UCSD-AML1 (cell line): ENCODE results near the gene SHLD1.
"Not testable (repeated sequence)": the region's sequence is repeated elsewhere in the genome, so short reads cannot be mapped to it uniquely, and the experiment has no call there.

ENCODE experiments used
- DNase-seq: peaks from one replicate; lab custom pipeline; 2025; ENCODE audit not compliant: unreplicated experiment; lab: John Stamatoyannopoulos, UW

SHLD1 gene

DNA sequence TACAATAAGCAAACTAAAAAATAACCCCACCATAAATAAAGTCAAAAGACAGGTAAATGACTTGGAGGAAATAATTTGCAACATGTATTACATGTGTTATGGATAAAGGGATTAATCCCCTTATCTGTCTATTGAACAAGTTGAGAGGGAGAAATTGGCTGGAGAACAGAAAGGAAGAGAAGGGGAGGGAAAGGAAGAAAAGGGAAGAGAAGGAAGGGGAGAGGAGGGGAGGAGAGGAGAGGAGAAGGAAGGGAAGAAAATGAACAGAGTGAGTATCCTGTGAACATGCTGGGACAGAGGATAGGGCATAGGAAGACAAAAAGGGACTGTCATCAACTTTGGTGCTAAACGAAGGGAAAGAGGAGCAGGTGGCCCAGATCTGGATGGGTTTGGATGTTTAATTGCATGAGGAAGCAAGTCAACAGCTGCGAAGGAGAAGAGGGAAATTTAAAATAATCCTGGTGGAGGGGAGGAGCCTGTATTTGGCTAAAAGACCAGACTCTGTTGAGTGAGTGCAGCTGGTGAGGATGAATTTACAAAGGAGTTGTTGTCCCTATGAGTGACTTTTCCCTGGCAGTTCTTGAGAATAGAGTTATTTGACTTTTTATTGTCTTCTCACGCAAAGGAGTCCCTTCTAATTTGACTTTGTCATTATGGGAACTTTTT is 14.2 kb upstream of the SHLD1 start:
- DNase-seq = no peak

DNA sequence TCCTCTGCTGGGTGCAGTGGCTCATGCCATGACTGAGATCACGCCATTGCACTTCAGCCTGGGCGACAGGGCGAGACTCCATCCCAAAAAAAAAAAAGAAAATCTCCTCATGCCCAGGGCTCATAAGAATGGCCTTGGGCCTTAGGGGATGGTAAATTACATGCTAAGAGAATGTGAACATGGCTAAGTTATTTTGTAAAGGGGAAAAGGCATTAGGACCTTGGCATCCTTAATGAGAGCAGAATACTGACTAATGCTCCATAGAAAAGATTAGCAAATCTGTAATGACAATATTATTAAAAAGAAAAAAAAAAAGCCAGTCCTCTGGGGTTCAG is 12.6 kb upstream of the SHLD1 start:
- no peak for DNase-seq

DNA sequence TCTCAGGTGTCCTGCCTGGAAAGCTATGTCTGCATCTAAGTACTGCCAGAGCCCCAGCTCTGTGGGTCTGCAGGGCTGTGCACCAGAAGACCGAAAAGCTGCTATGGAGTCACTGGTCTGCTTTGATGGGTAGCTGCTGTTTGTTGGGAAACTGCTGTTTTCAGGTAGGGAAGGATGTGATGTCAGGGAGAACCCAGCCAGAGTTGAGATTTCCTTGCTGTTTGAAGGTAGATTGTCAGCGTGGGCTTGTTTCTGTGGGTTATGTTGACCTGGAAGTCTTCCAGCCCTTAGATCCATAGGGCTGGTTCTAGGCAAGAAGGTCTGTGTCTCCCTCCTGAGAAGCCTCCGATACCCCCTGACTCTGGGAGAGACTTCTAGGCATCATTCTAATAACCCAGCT is 12.2 kb upstream of the SHLD1 start:
- no peak for DNase-seq

DNA sequence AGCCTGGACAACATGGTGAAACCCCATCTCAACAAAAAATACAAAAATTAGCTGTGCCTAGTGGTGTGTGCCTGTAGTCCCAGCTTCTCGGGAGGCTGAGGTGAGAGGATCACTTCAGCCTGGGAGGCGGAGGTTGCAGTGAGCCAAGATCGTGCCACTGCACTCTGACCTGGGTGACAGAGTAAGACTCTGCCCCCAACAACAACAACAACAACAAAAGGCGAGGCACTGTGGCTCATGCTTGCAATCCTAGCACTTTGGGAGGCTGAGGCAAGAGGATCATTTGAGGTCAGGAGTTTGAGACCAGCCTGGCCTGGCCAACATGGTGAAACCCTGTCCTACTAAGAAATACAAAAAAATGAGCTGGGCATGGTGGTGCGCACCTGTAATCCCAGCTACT is 9.6 kb upstream of the SHLD1 start:
- not testable (repeated sequence) for DNase-seq

DNA sequence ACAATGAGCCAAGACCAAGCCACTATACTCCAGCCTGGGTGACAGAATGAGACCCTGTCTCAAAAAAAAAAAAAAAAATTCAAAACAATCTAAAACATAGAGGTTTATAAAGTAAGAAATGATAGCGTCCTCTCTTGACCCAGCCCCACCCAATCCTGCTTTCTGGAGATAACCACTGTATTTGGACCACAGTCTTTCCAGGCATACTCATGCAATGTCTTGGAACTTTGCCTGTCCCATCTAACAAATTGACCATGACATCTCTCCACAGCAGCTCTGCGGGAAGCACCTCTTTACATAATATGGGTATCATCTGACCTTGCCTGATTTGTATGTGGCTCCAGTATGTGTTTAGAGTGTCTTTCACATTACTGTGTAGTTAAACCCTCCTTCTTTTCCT is 9.1 kb upstream of the SHLD1 start:
- no peak for DNase-seq

DNA sequence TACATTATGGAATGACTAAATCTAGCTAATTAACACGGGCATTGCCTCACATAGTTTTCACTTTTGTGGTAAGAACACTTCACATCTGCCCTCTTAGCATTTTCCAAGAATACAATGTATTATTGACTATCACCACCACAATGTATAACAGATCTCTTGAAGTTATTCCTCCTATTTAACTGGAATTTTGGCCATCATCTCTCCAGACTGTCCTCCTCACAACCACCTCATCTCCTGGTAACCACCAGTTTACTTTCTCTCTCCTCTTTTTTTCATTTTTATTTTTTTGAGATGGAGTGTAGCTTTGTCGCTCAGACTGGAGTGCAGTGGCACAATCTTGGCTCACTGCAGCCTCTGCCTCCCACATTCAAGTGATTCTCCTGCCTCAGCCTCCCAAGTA is 8.2 kb upstream of the SHLD1 start:
- no peak for DNase-seq

DNA sequence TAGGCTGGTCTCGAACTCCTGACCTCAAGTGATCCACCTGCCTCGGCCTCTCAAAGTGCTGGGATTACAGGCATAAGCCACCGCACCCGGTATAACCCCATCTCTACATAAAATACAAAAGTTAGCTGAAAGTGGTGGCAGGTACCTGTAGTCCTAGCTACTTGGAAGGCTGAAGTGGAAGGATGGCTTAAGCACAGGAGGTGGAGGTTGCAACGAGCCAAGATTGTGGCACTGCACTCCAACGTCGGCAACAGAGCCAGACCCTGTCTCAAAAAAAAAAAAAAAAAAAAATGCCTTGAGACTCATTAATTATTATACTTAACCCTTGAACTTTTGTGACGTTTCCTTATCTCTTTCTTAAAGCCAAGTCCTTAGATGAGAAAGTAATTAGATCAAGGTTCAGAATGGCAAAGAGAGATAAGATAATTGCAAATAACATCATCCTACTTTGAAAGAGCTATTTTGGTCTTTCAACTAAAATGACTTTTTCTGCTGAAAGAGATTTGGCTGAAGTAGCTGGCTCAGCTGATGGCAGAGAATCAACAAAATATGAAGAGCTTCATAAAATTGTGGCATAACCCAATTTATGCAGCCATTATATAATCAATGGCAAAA is 4.7 kb upstream of the SHLD1 start:
- DNase-seq = no peak

DNA sequence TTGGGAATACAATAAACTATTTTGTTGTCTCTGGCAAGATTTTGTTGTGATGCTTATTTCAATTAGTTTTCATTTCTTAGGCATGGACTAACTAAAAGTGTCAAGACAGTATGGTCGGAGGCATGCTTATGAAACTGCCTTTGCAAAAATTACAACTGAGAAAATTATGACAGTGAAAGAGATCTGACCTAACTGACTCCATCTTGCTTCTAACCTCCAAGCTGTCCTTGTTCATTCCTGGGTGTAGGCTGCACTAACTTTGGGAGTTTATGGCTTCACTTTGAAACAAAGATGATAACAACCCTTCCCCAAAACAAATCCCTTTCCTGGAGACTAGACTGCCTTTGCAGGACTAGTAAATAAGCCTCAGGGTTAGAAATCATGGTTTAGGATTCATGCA is 4.1 kb upstream of the SHLD1 start:
- no peak for DNase-seq

DNA sequence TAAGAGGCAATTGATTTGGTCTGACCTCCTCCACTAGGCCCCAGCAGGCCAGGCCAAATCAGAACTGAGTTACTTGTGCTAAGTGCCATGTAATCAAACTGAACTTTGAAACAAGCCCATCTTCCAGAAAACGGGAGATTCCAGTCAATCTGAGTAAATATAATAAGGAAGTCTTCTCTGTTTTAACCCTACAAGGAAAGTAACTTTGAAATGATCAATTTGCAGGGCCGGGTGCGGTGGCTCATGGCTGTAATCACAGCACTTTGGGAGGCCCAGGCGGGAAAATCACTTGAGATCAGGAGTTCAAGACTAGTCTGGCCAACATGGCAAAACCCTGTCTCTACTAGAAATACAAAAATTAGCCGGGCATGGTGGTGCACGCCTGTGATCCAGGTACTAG is 2.0 kb upstream of the SHLD1 start:
- DNase-seq = no peak

DNA sequence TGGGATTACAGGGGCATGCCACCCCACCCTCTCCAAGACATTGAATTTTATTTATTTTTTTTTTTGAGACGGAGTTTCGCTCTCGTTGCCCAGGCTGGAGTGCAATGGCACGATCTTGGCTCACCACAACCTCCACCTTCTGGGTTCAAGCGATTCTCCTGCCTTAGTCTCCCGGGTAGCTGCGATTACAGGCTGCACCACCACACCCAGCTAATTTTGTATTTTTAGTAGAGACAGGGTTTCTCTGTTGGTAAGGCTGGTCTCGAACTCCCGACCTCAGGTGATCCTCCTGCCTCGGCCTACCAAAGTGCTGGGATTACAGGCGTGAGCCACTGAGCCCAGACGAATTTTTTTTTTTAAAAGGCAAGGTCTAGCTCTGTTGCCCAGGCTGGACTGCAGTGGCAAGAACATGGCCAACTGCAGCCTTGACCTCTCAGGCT is 669 bp upstream of the SHLD1 start:
- not testable (repeated sequence) for DNase-seq

DNA sequence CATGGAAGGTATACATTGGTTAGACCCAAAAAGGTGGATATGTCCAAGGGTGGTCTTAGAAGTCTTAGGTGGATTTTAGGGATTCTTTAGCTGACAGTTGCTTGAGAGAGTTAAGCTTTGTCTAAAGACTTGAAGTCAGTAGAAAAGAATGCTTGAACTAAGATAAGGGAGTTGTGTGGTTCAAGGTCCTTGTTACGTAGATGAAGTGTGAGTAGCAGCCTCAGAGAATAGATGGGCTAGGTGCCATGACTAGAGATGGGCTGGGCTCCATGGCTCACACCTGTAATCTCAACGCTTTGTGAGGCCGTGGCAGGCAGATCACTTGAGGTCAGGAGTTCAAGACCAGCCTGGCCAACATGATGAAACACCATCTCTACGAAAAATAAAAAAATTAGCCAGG is 1.7 kb downstream of the SHLD1 start:
- no peak for DNase-seq

DNA sequence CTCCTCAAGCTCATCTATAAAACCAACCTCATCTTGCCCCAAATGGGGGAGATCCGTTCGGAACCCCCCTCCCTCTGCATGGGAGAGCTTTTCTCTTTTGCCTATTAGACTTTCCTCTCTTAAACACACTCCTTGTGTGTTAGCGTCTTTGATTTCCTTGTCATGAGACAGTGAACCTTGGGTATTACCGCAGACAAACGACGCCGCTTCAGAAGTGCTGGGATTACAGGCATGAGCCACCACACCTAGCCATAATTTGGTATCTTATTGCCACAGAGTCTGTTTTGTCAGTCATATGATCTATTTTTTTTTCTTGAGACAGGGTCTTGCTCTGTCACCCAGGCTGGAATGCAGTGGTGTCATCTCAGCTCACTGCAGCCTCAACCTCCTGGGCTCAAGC is 3.6 kb downstream of the SHLD1 start:
- DNase-seq = no peak

DNA sequence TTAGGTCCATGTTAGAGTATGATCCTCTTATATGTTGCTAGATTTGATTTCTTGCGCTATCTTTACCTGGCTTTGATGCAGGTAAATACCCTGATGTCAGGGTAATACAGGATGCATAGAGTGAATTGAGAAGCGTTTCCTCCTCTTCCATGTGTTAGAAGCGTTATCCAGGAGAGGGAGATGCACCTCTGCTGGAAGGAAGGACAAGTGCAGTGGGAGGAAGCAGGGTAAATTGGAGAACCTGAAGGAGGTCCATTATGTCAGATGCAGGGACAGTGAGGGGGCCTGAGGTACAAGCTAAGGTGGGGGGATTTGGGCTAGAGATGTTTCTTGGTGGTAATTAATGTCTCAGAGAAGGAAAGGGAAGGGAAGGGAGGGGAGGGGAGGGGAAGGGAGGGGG is 7.7 kb downstream of the SHLD1 start:
- no peak for DNase-seq

DNA sequence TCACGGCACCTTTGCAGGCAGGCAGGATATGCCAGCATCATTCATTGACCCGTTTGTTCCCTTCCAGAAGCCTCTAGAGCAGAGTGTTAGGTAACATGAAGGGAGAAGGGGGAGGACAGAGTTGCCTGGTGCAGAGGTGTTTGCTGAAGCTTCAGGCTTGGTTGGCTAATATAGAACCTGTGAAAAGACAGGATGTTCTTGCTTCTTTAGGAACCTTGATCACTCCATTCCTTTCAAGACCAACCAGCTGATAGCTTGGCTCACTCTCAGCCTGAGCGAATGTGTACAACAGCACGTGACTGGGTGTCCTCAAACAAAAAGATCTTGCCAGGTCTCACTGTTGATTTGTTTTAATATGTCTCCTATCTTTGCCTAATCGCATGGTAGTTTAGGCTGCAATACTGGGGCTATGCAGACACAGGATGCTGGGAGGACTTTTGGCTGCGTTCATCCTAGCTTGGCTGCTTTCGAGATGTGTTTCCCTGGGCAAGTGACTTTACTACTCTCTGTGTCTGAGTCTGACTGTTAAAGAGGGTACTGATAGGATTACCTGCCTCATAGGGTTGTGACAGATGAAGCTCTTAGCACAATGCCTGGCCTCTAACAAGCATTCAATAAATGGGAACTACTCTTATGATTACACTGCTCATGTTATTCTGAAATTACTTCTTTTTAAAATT is 16.0 kb downstream of the SHLD1 start:
- no peak for DNase-seq

DNA sequence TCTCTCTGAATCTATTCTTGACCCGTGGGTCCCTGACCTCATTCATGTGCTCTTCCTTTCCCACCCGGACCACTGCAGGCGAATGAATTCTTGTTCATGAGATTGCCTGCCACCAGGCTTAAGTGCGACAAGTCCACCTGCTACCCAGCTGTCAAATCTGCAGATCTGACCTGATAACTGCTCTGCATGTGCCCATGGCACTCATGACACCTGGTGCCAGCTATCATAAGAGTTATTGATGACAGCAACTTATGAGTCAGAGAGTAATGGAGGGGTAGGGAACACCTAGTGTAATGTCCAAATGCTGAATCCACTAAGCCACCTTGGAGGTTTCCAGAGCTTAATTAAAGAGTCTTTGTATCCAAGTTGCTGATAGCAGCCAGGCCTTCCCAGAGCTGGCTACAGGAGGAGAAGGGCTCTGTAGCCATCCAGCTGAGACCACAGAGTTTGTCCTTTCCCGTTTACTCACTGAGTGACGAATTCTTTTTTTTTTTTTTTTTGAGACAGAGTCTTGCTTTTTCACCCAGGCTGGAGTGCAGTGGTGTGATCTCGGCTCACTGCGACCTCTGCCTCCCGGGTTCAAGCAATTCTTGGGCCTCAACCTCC is 17.4 kb downstream of the SHLD1 start:
- no peak for DNase-seq

DNA sequence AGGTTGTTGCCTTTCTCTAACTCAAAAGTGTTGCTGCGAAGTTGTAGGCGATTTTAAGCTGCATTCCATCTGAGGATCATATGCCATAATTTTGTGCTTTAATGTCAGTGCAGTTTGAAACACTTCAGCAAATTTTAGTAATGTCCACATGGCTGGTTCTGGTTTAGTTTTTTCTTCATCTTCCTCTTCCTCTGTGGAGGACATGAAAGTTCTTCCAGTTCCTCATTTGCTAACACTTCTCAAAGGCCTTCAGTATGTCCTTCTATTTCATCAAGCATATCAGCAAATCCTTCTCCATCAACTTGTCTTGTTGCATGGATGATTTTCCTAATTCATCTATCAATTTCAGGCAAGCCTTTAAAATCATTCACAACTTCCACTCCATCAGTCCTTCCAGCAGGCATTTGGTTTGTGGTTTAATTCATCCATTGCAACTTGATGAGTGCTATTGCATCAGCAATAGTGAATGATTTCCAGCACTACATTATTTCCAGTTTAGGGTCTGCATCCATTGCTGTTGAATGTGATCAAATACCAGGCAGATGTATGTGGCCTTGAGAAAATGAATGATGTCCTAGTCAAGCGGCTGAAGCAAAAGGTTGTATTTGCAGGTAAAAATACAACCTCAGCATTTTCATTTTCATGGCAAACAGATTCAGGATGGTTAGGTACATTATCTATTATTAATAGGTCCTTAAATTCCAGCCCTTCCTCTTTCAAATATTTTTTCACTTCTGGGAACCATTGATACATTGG is 20.2 kb downstream of the SHLD1 start:
- DNase-seq = no peak

DNA sequence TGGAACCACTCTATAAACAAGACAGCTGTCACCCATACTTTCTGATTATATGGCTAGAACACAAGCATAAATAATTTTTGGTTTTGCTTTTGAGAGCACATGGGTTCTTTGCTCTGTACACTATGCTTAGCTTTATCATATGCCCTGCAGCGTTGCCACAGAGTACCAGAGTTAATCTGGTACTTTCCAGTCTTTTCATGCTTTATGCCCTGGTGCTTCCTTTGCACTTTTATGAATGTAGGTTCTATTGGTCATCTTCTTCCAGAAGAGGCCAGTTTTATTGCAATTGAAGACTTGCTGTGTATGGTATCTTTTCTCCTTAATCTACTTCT is 20.8 kb downstream of the SHLD1 start:
- no peak for DNase-seq

DNA sequence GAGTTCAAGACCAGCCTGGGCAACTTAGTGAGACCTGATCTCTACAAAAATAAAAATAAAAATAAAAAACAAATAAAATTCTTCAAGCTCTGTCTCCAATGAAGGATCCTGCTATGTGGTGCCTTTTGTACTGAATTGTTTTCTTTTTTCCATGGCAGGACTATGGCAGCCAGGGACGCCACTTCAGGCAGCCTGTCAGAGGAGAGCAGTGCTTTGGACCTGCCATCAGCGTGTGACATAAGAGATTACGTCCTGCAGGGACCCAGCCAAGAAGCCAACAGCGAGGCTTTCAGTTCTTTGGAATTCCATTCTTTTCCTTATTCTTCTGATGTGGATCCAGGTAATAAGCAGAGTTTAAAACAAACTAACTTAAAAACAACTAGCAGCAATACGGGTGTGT is 22.5 kb downstream of the SHLD1 start:
- no peak for DNase-seq

DNA sequence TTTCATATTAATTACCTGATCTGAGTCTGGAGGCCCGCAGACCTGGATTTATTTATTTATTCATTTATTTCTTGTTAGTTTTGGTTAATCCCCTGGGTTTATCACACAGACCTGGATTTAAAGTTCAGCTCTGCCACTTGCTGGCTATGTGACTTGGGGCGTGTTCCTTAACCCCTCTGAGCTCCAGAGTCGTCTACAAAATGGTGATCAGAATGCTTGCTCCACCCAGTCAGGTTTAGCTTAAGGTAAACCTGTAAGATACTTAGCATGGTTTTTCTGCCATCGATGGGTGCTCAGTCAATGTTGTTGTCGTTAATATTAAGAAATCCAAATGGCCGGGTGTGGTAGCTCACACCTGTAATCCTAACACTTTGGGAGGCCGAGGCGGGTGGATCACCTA is 23.4 kb downstream of the SHLD1 start:
- DNase-seq = no peak

DNA sequence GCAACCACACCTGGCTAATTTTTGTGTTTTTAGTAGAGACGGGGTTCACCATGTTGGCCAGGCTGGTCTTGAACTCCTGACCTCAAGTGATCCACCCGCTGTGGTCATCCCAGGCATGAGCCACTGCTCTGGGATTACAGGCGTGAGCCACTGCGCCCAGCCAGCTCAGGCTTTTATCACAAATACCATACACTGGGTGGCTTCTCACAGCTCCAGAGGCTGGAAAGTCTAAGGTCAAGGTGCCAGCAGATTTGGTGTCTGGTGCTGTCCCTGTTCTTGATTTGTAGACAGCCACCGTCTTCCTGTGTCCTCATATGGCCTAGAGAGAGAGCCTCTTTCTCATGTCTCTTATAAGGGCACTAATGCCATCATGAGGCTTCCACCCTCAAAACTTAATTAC is 25.9 kb downstream of the SHLD1 start:
- no peak for DNase-seq

DNA sequence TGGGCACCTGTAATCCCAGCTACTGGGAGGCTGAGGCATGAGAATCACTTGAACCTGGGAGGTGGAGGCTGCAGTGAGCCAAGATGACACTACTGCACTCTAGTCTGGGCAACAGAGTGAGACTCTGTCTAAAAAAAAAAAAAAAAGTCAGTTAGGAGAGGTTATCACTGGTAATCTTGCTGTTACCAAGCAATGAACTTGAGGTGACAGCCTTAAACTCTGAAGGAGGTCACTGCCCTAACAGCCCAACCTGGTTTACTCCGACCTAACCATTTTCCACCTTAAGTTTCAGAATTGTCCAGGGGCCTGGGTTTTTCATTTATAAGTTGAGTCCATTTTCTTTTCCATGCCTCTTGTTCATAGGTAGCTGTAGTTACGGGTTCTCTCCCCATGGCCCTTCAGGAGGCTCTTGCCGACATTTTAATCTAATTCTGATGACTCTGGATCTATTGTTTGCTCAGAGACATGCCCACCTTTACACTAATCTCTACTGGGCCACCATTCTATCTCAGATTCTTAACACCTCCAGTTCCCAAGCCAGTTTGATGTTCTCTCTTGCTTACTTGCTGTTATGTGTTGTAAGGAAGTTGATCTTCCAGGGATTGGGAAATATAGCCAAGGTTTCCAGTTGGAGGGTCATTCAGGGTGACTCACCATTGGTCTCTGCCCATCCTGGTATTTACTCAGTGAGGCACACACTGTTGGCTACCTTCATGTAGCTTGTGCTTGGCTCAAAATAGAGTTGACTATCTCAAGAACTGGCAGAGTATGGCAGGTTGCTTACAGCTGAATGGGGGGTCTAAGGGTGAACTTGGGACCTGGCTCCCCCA is 29.1 kb downstream of the SHLD1 start:
- DNase-seq = no peak
